BLaER1 treated with 17β-estradiol and CSF1 and Interleukin-3, amounts not matched to agents 10 nM and 100 nM (cell line): ENCODE results near the gene OLFM1.
A peak's percentile ranks its signal among the peaks of the same experiment; 100 is the strongest.

Experiments used
- H3K27ac ChIP-seq, 11 experiments: shearing (Covaris generic); formaldehyde crosslinking; 2 replicates each; pipeline ENCODE4 v1.8.1; 2022
- H3K27me3 ChIP-seq, 11 experiments: shearing (Covaris generic); formaldehyde crosslinking; 2 replicates each; pipeline ENCODE4 v1.8.1; 2022
- H3K36me3 ChIP-seq, 11 experiments: shearing (Covaris generic); formaldehyde crosslinking; 2 replicates each; pipeline ENCODE4 v1.8.1; 2022
- H3K4me1 ChIP-seq, 10 experiments: shearing (Covaris generic); formaldehyde crosslinking; 2 replicates each; pipeline ENCODE4 v1.8.1; 2022
- H3K4me2 ChIP-seq, 11 experiments: shearing (Covaris generic); formaldehyde crosslinking; 2 replicates each; pipeline ENCODE4 v1.8.1; 2022
- H3K4me3 ChIP-seq, 10 experiments: shearing (Covaris generic); formaldehyde crosslinking; 2 replicates each; pipeline ENCODE4 v1.8.1; 2022
- H3K9ac ChIP-seq, 11 experiments: shearing (Covaris generic); formaldehyde crosslinking; 2 replicates each; pipeline ENCODE4 v1.8.1; 2022
- H3K9me3 ChIP-seq, 11 experiments: shearing (Covaris generic); formaldehyde crosslinking; replicated peaks in 1 of 11; 2 replicates each; pipeline ENCODE4 v1.8.1; 2022
- H4K20me1 ChIP-seq, 11 experiments: shearing (Covaris generic); formaldehyde crosslinking; 2 replicates each; pipeline ENCODE4 v1.8.1; 2022
- Cebpa-rat ChIP-seq, 11 experiments: shearing (Covaris generic); IDR thresholded peaks; 2 replicates each; pipeline ENCODE4 v1.8.1; 2022

Gene OLFM1

DNA sequence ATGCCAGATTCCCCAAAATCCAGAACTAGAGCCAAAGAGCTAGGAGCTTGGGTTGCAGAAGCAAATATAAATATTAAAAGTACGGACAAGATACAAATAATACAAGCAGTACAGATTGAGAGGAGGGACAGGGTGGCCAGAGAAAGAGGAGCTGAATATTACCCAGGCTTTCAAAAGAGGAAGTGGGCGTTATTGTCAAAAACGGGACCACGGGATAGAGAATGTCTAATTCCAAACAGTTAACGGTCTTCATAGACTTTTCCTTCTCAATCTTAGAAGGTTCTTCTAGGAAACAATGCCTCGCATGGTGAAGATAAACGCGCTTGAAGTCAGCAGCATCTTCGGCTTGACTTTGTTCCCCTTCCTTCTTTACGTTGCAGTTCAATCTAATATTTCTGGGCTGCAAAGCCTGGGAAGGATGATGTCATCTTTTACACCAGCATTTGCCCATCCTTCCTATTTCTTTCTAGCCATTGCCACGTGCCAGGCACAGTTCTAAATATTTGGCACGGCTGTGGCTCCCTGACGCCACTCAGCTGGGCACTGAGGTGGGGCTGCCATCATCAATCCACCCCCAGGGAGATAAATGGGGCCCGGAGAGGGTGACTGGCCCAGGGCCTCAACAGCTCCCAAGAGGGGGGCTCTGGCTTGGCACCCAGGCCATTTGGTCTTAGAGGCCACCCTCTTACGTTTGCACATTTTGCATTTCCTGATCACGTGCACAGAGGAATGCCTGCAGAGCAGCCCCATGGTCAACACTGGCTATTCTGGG lies 16.3 kb upstream of the OLFM1 start:
- TF ChIP-seq Cebpa-rat (IDR thresholded peaks at IDR 0.05), result no peak
- no peak overlapping the region for H3K9ac ChIP-seq
- H3K36me3 ChIP-seq, result no peaks in the 10 kb centered on the region
- no peak overlapping the region for H3K27ac ChIP-seq
- H3K4me3 ChIP-seq, result no peak overlapping the region
- H3K9me3 ChIP-seq, result no peaks in the 10 kb centered on the region
- H3K4me1 ChIP-seq, result peaks cover 0 to 12% (median 4%) of the 10 kb centered on the region in 10 experiments; a peak in 8 of 20 replicates
- H4K20me1 ChIP-seq, result peaks cover 0 to 15% (median 0%) of the 10 kb centered on the region in 11 experiments; a peak in 9 of 22 replicates
- peaks cover 16 to 30% (median 20%) of the 10 kb centered on the region in 11 experiments for H3K27me3 ChIP-seq
- H3K4me2 ChIP-seq, result 0 out of 22 replicates have a peak overlapping the region, but pooled peaks of 1 of the 11 experiments have one; percentile 20

DNA sequence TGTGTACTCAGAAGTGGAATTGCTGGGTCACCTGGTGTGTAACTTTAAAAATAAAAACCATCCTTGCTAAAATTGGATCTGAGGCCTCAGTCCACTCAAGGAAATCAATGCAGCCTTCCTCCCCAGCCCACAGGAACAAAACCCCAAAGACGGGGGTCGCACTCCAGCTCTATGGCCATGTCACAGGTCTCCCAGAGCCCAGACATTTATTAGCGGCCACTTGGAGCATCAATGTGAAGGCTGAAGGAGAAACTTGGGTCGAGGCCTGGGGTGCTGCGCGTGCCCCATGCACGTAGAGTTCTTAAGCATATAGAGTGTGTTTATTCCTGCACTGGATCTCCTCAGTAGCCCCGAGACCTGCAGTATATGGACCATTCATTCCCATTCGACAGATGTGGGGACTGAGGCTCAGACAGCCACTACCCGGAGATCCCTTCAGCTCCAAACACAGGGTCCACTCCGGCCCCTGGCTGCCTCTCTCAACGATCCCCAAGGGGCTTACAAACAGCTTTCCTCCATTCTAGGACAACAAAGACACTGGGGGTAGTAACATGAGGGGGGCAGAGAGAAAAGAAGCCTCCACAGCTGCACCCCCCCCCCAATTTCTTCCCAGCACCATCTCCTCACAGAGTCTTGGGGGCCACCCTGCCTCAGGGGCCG lies 14.3 kb upstream of the OLFM1 start:
- no peak for TF ChIP-seq Cebpa-rat (IDR thresholded peaks at IDR 0.05)
- no peak overlapping the region for H3K27ac ChIP-seq
- no peaks in the 10 kb centered on the region for H3K36me3 ChIP-seq
- peaks cover 28 to 45% (median 32%) of the 10 kb centered on the region in 11 experiments for H3K27me3 ChIP-seq
- H3K4me3 ChIP-seq, result no peak overlapping the region
- peaks cover 0 to 32% (median 7%) of the 10 kb centered on the region in 11 experiments; a peak in 10 of 22 replicates for H4K20me1 ChIP-seq
- H3K9ac ChIP-seq, result no peak overlapping the region
- peaks cover 0 to 19% (median 10%) of the 10 kb centered on the region in 10 experiments; a peak in 17 of 20 replicates for H3K4me1 ChIP-seq
- H3K4me2 ChIP-seq, result no peak overlapping the region; a peak in 1 of 22 replicates
- H3K9me3 ChIP-seq, result no peaks in the 10 kb centered on the region

- H3K27ac ChIP-seq, result no peak overlapping the region
- H3K27me3 ChIP-seq, result peaks cover 28 to 50% (median 34%) of the 10 kb centered on the region in 11 experiments
- no peak for TF ChIP-seq Cebpa-rat (IDR thresholded peaks at IDR 0.05)
- H3K9me3 ChIP-seq, result no peaks in the 10 kb centered on the region
- H3K9ac ChIP-seq, result no peak overlapping the region
- H3K4me1 ChIP-seq, result peaks cover 0 to 19% (median 10%) of the 10 kb centered on the region in 10 experiments; a peak in 17 of 20 replicates
- no peaks in the 10 kb centered on the region for H3K36me3 ChIP-seq
- H4K20me1 ChIP-seq, result peaks cover 0 to 38% (median 7%) of the 10 kb centered on the region in 11 experiments; a peak in 11 of 22 replicates
- no peak overlapping the region for H3K4me3 ChIP-seq
- no peak overlapping the region; a peak in 1 of 22 replicates for H3K4me2 ChIP-seq
Measured at GRCh38 chr9:135073741-135074305, 13.6 kb upstream of the OLFM1 start.

DNA sequence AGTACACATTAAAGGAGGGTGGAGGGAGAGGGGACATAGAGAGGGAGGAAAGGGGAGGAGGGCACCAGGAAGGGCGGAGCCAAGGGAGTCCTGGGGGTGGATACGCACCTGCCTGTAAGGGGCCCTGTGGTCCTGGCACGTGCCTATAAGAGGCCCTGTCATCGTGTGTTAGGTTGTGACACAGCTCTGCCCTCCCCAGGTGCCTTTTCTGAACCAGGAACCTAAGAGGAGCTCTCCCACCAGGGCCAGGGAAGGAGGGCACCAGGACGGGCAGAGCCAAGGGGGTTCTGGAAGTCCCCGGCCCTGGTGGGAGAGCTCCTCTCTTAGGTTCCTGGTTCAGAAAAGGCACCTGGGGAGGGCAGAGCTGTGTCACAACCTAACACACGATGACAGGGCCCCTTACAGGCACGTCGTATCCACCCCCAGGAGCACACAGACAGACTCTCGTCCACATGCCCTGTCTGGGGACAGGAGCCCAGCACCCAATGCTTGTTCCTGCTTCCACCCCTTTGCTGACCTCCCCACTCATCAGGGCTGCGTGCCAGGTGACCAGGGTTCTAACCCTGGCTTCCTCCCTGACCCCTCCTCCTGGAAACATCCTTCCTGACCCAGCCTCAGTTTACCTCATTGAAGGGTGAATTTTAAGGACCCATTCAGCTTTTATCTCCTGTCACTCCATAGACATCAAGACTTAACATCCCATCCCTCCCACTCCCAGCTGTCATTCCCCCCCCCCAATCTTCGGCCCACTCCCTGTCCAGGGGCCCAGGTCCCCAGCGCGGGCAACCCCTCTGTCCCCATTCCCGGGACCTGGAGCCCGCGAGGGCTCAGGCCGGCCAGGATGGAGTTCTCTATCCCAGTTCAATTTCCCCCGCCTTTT lies 12.9 kb upstream of the OLFM1 start:
- no peak overlapping the region for H3K4me3 ChIP-seq
- no peaks in the 10 kb centered on the region for H3K36me3 ChIP-seq
- H4K20me1 ChIP-seq, result peaks cover 0 to 36% (median 8%) of the 10 kb centered on the region in 11 experiments; a peak in 11 of 22 replicates
- H3K4me1 ChIP-seq, result peaks cover 0 to 19% (median 10%) of the 10 kb centered on the region in 10 experiments; a peak in 17 of 20 replicates
- H3K4me2 ChIP-seq, result no peak overlapping the region
- H3K9ac ChIP-seq, result no peak overlapping the region
- no peaks in the 10 kb centered on the region for H3K9me3 ChIP-seq
- no peak overlapping the region for H3K27ac ChIP-seq
- peaks cover 28 to 53% (median 38%) of the 10 kb centered on the region in 11 experiments for H3K27me3 ChIP-seq
- no peak for TF ChIP-seq Cebpa-rat (IDR thresholded peaks at IDR 0.05)

DNA sequence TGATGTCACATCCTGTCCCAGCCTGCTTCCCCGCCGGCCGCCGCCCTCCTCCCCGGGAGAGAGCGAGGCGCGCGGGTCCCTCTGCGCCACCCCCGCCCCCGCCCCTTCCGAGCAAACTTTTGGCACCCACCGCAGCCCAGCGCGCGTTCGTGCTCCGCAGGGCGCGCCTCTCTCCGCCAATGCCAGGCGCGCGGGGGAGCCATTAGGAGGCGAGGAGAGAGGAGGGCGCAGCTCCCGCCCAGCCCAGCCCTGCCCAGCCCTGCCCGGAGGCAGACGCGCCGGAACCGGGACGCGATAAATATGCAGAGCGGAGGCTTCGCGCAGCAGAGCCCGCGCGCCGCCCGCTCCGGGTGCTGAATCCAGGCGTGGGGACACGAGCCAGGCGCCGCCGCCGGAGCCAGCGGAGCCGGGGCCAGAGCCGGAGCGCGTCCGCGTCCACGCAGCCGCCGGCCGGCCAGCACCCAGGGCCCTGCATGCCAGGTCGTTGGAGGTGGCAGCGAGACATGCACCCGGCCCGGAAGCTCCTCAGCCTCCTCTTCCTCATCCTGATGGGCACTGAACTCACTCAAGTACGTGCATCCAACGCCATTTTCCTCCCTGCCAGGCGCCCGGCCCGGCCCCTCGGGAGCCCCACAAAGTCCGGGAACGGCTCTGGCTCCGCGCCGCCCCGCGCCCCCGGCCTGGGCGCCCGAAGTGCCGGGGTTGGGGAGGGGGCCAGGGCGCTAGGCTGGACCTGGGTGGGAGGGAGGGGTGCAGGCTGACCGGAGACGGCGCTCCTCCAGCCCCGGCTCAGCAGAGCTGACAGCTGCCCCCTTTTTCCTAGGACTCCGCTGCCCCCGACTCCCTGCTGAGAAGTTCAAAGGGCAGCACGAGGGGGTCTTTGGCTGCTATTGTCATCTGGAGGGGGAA lies 12.0 kb upstream of the OLFM1 start:
- no peaks in the 10 kb centered on the region for H3K9me3 ChIP-seq
- peaks cover 28 to 55% (median 38%) of the 10 kb centered on the region in 11 experiments for H3K27me3 ChIP-seq
- H3K27ac ChIP-seq, result no peak overlapping the region
- peaks cover 0 to 19% (median 10%) of the 10 kb centered on the region in 10 experiments; a peak in 17 of 20 replicates for H3K4me1 ChIP-seq
- no peaks in the 10 kb centered on the region for H3K36me3 ChIP-seq
- H3K9ac ChIP-seq, result no peak overlapping the region
- no peak overlapping the region for H3K4me2 ChIP-seq
- peaks cover 0 to 39% (median 8%) of the 10 kb centered on the region in 11 experiments; a peak in 12 of 22 replicates for H4K20me1 ChIP-seq
- no peak overlapping the region for H3K4me3 ChIP-seq
- TF ChIP-seq Cebpa-rat (IDR thresholded peaks at IDR 0.05), result no peak

GRCh38 chr9:135076143-135076875 lies 11.2 kb upstream of the OLFM1 start:
- Histone ChIP-seq H3K4me3 (no peak overlapping the region), H3K36me3 (no peaks in the 10 kb centered on the region), H3K27ac (no peak overlapping the region), H3K4me2 (no peak overlapping the region), H4K20me1 (peaks cover 0 to 43% (median 8%) of the 10 kb centered on the region in 11 experiments; a peak in 12 of 22 replicates), H3K4me1 (peaks cover 0 to 17% (median 7%) of the 10 kb centered on the region in 10 experiments; a peak in 16 of 20 replicates), H3K27me3 (peaks cover 28 to 55% (median 38%) of the 10 kb centered on the region in 11 experiments), H3K9me3 (no peaks in the 10 kb centered on the region), H3K9ac (no peak overlapping the region)
- no peak for TF ChIP-seq Cebpa-rat (IDR thresholded peaks at IDR 0.05)

DNA sequence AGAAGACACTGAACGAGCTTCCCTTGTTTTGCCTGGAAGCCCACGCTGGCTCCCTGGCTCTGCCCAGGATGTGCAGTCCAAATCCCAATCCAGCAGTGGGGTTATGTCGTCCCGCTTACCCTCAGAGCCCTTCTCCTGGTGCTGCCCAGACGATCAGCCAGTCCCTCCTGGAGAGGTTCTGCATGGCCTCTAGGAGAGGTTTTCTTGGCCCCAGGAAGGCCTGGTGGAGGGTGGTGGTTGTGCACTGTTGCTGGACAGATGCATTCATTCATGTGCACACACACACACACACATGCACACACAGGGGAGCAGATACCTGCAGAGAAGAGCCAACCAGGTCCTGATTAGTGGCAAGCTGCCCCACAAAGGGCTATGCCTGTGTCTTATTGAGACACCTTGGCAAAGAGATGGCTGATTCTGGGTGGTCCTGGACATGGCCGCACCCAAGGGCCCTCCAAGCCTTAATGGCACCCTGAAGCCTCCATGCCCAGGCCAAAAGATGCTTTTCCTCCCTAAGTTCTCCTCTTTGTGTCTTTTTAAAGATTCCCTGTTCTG lies 10.5 kb upstream of the OLFM1 start:
- no peak overlapping the region; a peak in 1 of 22 replicates for H3K4me2 ChIP-seq
- H3K27ac ChIP-seq, result no peak overlapping the region
- peaks cover 0 to 50% (median 8%) of the 10 kb centered on the region in 11 experiments; a peak in 12 of 22 replicates for H4K20me1 ChIP-seq
- H3K36me3 ChIP-seq, result no peaks in the 10 kb centered on the region
- peaks cover 28 to 59% (median 38%) of the 10 kb centered on the region in 11 experiments for H3K27me3 ChIP-seq
- H3K9me3 ChIP-seq, result no peaks in the 10 kb centered on the region
- no peak overlapping the region for H3K4me3 ChIP-seq
- TF ChIP-seq Cebpa-rat (IDR thresholded peaks at IDR 0.05), result no peak
- no peak overlapping the region for H3K9ac ChIP-seq
- H3K4me1 ChIP-seq, result peaks cover 0 to 15% (median 6%) of the 10 kb centered on the region in 10 experiments; a peak in 15 of 20 replicates
